IMR-90 (cell line): Measurements from ENCODE around the gene SP2. TPM values are rescaled to one million over a fixed set of nuclear protein-coding genes. Genes with fewer than 3 reads are reported as not detected.

Source experiments
- ATAC-seq: fragments of 200-7000 bp; cut with Tn5 transposase; 2 replicates; pipeline ENCODE4 v1.9.1; 2020; ENCODE audit warnings: low read depth, mild to moderate bottlenecking, moderate library complexity
- BruUV-seq: library from RNA; stranded (reverse); fragments of 400-500 nt; replicated peaks from 2 replicates; lab custom pipeline; 2021; lab: Mats Ljungman, UMichigan
- CTCF ChIA-PET: fragments of 300-600 bp; formaldehyde crosslinking; extraction: SDS; loops from one replicate; lab custom pipeline; 2021; ENCODE audit warnings: antibody characterized with exemption; lab: Yijun Ruan, JAX
- POLR2A ChIA-PET: fragments of 300-600 bp; sonication (Branson Sonifier 250); formaldehyde crosslinking; loops from one replicate; lab custom pipeline; 2022; ENCODE audit warnings: antibody characterized with exemption; ENCODE audit not compliant: unreplicated experiment; lab: Charles Lee
- DNase-seq: peaks from one replicate; pipeline ENCODE4 v3.0.0; 2013
- H2AFZ ChIP-seq: replicated peaks from 2 replicates; pipeline ENCODE3; 2013; ENCODE audit warnings: low read length, mild to moderate bottlenecking; ENCODE audit not compliant: poor library complexity
- H2AK5ac ChIP-seq: 2 replicates; pipeline ENCODE4 v1.6.1; 2013; ENCODE audit warnings: low read depth, low read length, inconsistent platforms
- H2AK9ac ChIP-seq: replicated peaks from 2 replicates; pipeline ENCODE3; 2013; ENCODE audit warnings: mild to moderate bottlenecking, low read depth, low read length, moderate library complexity; ENCODE audit not compliant: poor library complexity
- H2BK120ac ChIP-seq: 2 replicates; pipeline ENCODE4 v1.6.1; 2013; ENCODE audit warnings: low read depth, low read length, inconsistent platforms
- H2BK15ac ChIP-seq: 3 replicates; pipeline ENCODE4 v1.6.1; 2013; ENCODE audit warnings: low read depth, low read length, inconsistent platforms
- H2BK20ac ChIP-seq: 2 replicates; pipeline ENCODE4 v1.6.1; 2013; ENCODE audit warnings: low read depth, mild to moderate bottlenecking, inconsistent platforms, low read length, moderate library complexity
- H2BK5ac ChIP-seq: 2 replicates; pipeline ENCODE4 v1.6.1; 2013; ENCODE audit warnings: mild to moderate bottlenecking, low read depth, low read length, inconsistent platforms; ENCODE audit not compliant: poor library complexity, severe bottlenecking
- H3K14ac ChIP-seq: replicated peaks from 2 replicates; pipeline ENCODE4 v1.6.1; 2013; ENCODE audit warnings: low read depth, low read length, inconsistent platforms
- H3K18ac ChIP-seq: 2 replicates; pipeline ENCODE4 v1.6.1; 2013; ENCODE audit warnings: low read depth, low read length, control low read depth
- H3K23ac ChIP-seq: 2 replicates; pipeline ENCODE4 v1.6.1; 2013; ENCODE audit warnings: low read depth, low read length, inconsistent platforms
- H3K27ac ChIP-seq: 2 replicates; pipeline ENCODE4 v1.5.1; 2013; ENCODE audit warnings: mild to moderate bottlenecking, control low read depth, low read length; ENCODE audit not compliant: insufficient read depth
- H3K27me3 ChIP-seq: 2 replicates; pipeline ENCODE4 v1.6.1; 2013; ENCODE audit warnings: low read length; ENCODE audit not compliant: control insufficient read depth, insufficient read depth
- H3K36me3 ChIP-seq: 2 replicates; pipeline ENCODE4 v1.6.1; 2013; ENCODE audit warnings: low read length, mixed read lengths; ENCODE audit not compliant: control insufficient read depth, insufficient read depth
- H3K4ac ChIP-seq: 2 replicates; pipeline ENCODE4 v1.6.1; 2013; ENCODE audit warnings: low read depth, low read length, inconsistent platforms
- H3K4me1 ChIP-seq: 2 replicates; pipeline ENCODE4 v1.6.1; 2013; ENCODE audit warnings: low read length, mixed read lengths; ENCODE audit not compliant: control insufficient read depth, insufficient read depth
- H3K4me2 ChIP-seq: 2 replicates; pipeline ENCODE4 v1.6.1; 2013; ENCODE audit warnings: low read depth, mild to moderate bottlenecking, control low read depth, low read length, moderate library complexity
- H3K4me3 ChIP-seq: 2 replicates; pipeline ENCODE4 v1.5.1; 2013; ENCODE audit warnings: low read depth, mild to moderate bottlenecking, control low read depth, low read length, moderate library complexity; ENCODE audit not compliant: insufficient read depth
- H3K56ac ChIP-seq: 2 replicates; pipeline ENCODE4 v1.6.1; 2013; ENCODE audit warnings: low read length, inconsistent platforms; ENCODE audit not compliant: insufficient read depth; ENCODE audit errors: extremely low read depth
- H3K79me1 ChIP-seq, 2 experiments: 2 replicates each; pipeline ENCODE4 v1.6.1; 2013; ENCODE audit warnings: low read length in 2 of 2, inconsistent platforms in 1 of 2, low read depth in 1 of 2
- H3K9ac ChIP-seq: 2 replicates; pipeline ENCODE4 v1.6.1; 2013; ENCODE audit warnings: low read depth, low read length, control low read depth
- H3K9me1 ChIP-seq: 2 replicates; pipeline ENCODE4 v1.6.1; 2013; ENCODE audit warnings: low read length, inconsistent platforms; ENCODE audit not compliant: insufficient read depth
- H3K9me3 ChIP-seq: 2 replicates; pipeline ENCODE4 v1.6.1; 2013; ENCODE audit warnings: low read length; ENCODE audit not compliant: control insufficient read depth, insufficient read depth
- H4K20me1 ChIP-seq: 2 replicates; pipeline ENCODE4 v1.6.1; 2013; ENCODE audit warnings: low read length, inconsistent platforms; ENCODE audit not compliant: insufficient read depth
- H4K5ac ChIP-seq: 2 replicates; pipeline ENCODE4 v1.6.1; 2013; ENCODE audit warnings: mild to moderate bottlenecking, low read depth, low read length, control low read depth
- H4K8ac ChIP-seq, 2 experiments: 2 replicates each; pipeline ENCODE4 v1.6.1; 2013; ENCODE audit warnings: low read depth in 2 of 2, low read length in 2 of 2, control low read depth in 1 of 2, inconsistent platforms in 1 of 2
- H4K91ac ChIP-seq: 2 replicates; pipeline ENCODE4 v1.6.1; 2013; ENCODE audit warnings: low read depth, low read length, inconsistent platforms; ENCODE audit not compliant: insufficient read depth
- CEBPB ChIP-seq: IDR thresholded peaks from 2 replicates; pipeline ENCODE4 v1.6.1; 2012; ENCODE audit warnings: low read depth, low read length, improper control_type of control experiment
- FOS ChIP-seq: fragments of 150-350 bp; IDR thresholded peaks from 2 replicates; pipeline ENCODE4 v1.6.1; 2016; ENCODE audit warnings: low read depth, low read length
- MAFK ChIP-seq: IDR thresholded peaks from 2 replicates; pipeline ENCODE4 v1.6.1; 2012; ENCODE audit warnings: low read depth, low read length, improper control_type of control experiment
- MAZ ChIP-seq: IDR thresholded peaks from 2 replicates; pipeline ENCODE4 v1.6.1; 2012; ENCODE audit warnings: low read depth, mild to moderate bottlenecking, low read length, improper control_type of control experiment, moderate library complexity, borderline replicate concordance
- MXI1 ChIP-seq: IDR thresholded peaks from 2 replicates; pipeline ENCODE4 v1.6.1; 2012; ENCODE audit warnings: low read depth, mild to moderate bottlenecking, low read length, moderate library complexity, borderline replicate concordance
- NFE2L2 ChIP-seq: fragments of 150-350 bp; IDR thresholded peaks from 2 replicates; pipeline ENCODE4 v1.6.1; 2016; ENCODE audit warnings: low read depth, mild to moderate bottlenecking, low read length
- RCOR1 ChIP-seq: IDR thresholded peaks from 2 replicates; pipeline ENCODE4 v1.6.1; 2012; ENCODE audit warnings: mild to moderate bottlenecking, low read length, improper control_type of control experiment; ENCODE audit not compliant: insufficient replicate concordance
- SMC3 ChIP-seq: fragments of 150-350 bp; IDR thresholded peaks from 2 replicates; pipeline ENCODE4 v1.6.1; 2016; ENCODE audit warnings: low read depth, mild to moderate bottlenecking, antibody characterized with exemption, low read length, moderate library complexity
- WGBS, 2 experiments: methylation state at CpG; one replicate each; pipeline versions ENCODE4 v1.1.5 to v1.1.7; 2013; ENCODE audit warnings: missing lambda C conversion rate in 2 of 2; ENCODE audit not compliant: insufficient read length in 1 of 2; ENCODE audit errors: extremely low coverage in 2 of 2; 5-methylcytosine and 5-hydroxymethylcytosine counted together
- dilution Hi-C: fragments of 300-500 bp; cut with HindIII; formaldehyde crosslinking; loops from one replicate; pipeline ENCODE4 v1.14.3; 2018; ENCODE audit warnings: low sequenced_read_pairs; ENCODE audit not compliant: unreplicated experiment
- in situ Hi-C: fragments of 300-500 bp; cut with MboI; formaldehyde crosslinking; loops from 3 replicates; pipeline ENCODE4 v1.14.3; 2019; ENCODE audit warnings: low sequenced_read_pairs, inconsistent platforms, mixed read lengths
- intact Hi-C: fragments of 100-400 bp; cut with micrococcal nuclease; formaldehyde crosslinking; loops from 2 replicates; pipeline ENCODE4 v1.10.0; 2022
- polyA plus RNA-seq, 3 experiments: library from polyadenylated mRNA; depleted of rRNA; stranded (reverse); fragments of >200 nt; gene quantifications; 2 replicates each; pipeline ENCODE4 v1.2.3, GENCODE V29; 2012; ENCODE audit warnings: low replicate concordance in 1 of 3
- total RNA-seq: library from RNA; depleted of rRNA; stranded (reverse); fragments of >200 nt; gene quantifications from 2 replicates; pipeline ENCODE4 v1.2.3, GENCODE V29; 2012
- TF ChIP-seq, protein P1 (sequence below): conservative IDR thresholded peaks from 2 replicates; pipeline ENCODE4 v1.5.1; 2012; ENCODE audit warnings: mild to moderate bottlenecking, low read depth, low read length, improper control_type of control experiment

SP2 gene
- total and polyA plus RNA-seq, 2 of the 4 experiments (the other 2 are of a cell fraction) = 0.72 to 13.8 TPM

GRCh38 chr17:47894498-47895346, 1.3 kb upstream of the SP2 start:
- no peaks in the 10 kb centered on the region for H4K20me1 ChIP-seq
- H3K4me2 ChIP-seq = peak overlapping the region; percentile 98
- no peaks in the 10 kb centered on the region for H3K36me3 ChIP-seq
- no peak overlapping the region for H2BK20ac ChIP-seq
- intact Hi-C loops (no loop called here), dilution Hi-C loops (no loop called here), in situ Hi-C loops (loop anchor here (5.0 kb wide), 1 partner anchor 52 kb away; the partner anchor contains the start of gene SCRN2)
- peak overlapping the region; percentile 96 for H3K23ac ChIP-seq
- H2BK5ac ChIP-seq = peak overlapping the region; percentile 65
- peak overlapping the region; percentile 81 for H3K4ac ChIP-seq
- peaks cover 26 to 47% of the 10 kb centered on the region in 2 experiments for H3K79me1 ChIP-seq
- WGBS, 2 experiments = 41% methylated on average over 3 of the region's 11 CpGs; no CpG with 5 or more reads in 1 of the 2 experiments
- H3K56ac ChIP-seq = peak overlapping the region; percentile 47
- peak overlapping the region; percentile 84 for H3K14ac ChIP-seq
- ATAC-seq (no peak), DNase-seq (no peak)
- peaks cover 1% of the 10 kb centered on the region; the same call in 1 of the 2 replicates for H3K4me1 ChIP-seq
- H2AK9ac ChIP-seq = peak overlapping the region; percentile 95
- H4K5ac ChIP-seq = peak overlapping the region; percentile 95
- peak overlapping the region; percentile 52 for H3K27ac ChIP-seq
- H3K4me3 ChIP-seq = peak overlapping the region; percentile 67
- H3K9ac ChIP-seq = peak overlapping the region; percentile 93
- POLR2A ChIA-PET = no interaction called here
- H2AK5ac ChIP-seq = peak overlapping the region; percentile 95
- H3K18ac ChIP-seq = 0 out of 2 replicates have a peak overlapping the region, but pooled peaks have one; percentile 22
- peak overlapping the region; percentile 79 to 99 for H4K8ac ChIP-seq
- H2BK15ac ChIP-seq = no peak overlapping the region
- H3K9me3 ChIP-seq = no peaks in the 10 kb centered on the region
- H4K91ac ChIP-seq = peak overlapping the region; percentile 64
- H2BK120ac ChIP-seq = no peak overlapping the region
- H3K9me1 ChIP-seq = 0 out of 2 replicates have a peak, but pooled peaks cover 5% of the 10 kb centered on the region
- BruUV-seq = no TSS peak
- peak overlapping the region; percentile 92 for H2AFZ ChIP-seq
- no peaks in the 10 kb centered on the region for H3K27me3 ChIP-seq
- CTCF ChIA-PET = interaction anchor here (0.6 to 6.6 kb wide), 4 partner anchors 53 to 1466 kb away, joined by 3 to 47 read pairs (median 7); partner anchors contain the start of gene SCRN2
- TF ChIP-seq NFE2L2 = no peak
- TF ChIP-seq MAFK = no peak
- TF ChIP-seq RCOR1 = no peak
- TF ChIP-seq SMC3 = no peak
- no peak for TF ChIP-seq MAZ
- TF ChIP-seq FOS = no peak
- no peak for TF ChIP-seq MXI1
- TF ChIP-seq, protein P1, sequence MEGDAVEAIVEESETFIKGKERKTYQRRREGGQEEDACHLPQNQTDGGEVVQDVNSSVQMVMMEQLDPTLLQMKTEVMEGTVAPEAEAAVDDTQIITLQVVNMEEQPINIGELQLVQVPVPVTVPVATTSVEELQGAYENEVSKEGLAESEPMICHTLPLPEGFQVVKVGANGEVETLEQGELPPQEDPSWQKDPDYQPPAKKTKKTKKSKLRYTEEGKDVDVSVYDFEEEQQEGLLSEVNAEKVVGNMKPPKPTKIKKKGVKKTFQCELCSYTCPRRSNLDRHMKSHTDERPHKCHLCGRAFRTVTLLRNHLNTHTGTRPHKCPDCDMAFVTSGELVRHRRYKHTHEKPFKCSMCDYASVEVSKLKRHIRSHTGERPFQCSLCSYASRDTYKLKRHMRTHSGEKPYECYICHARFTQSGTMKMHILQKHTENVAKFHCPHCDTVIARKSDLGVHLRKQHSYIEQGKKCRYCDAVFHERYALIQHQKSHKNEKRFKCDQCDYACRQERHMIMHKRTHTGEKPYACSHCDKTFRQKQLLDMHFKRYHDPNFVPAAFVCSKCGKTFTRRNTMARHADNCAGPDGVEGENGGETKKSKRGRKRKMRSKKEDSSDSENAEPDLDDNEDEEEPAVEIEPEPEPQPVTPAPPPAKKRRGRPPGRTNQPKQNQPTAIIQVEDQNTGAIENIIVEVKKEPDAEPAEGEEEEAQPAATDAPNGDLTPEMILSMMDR = no peak
- no peak for TF ChIP-seq CEBPB
